ENCODE results near the gene SRP9. TPM values are rescaled to one million over a fixed set of nuclear protein-coding genes. Genes with fewer than 3 reads are reported as not detected.

Gene SRP9
- total RNA-seq (ENCODE audit: low replicate concordance): 205 and 218 TPM in 2 replicates

GRCh38 chr1:225777583-225778336 lies at the start of gene SRP9:
Gene SRP9 (plus strand): TSS chr1:225777826. CDS start chr1:225777941, 115 bp downstream.

GRCh38 chr1:225809842-225810578 lies 32.4 kb downstream of the SRP9 start, which contains the start of gene EPHX1:
Gene EPHX1 (plus strand): TSS chr1:225810124. CDS start chr1:225828730, 18,606 bp downstream.

Other genes starting within 250 kb of the SRP9 start
- gene ENAH, start 124.7 kb upstream of the SRP9 start, total RNA-seq (ENCODE audit: low replicate concordance): 136 and 155 TPM in 2 replicates
- gene EPHX1, start 32.3 kb downstream of the SRP9 start, total RNA-seq (ENCODE audit: low replicate concordance): 10.7 and 45.7 TPM in 2 replicates
- 12.0 and 19.3 TPM in 2 replicates for gene TMEM63A, start 104.6 kb downstream of the SRP9 start, total RNA-seq (ENCODE audit: low replicate concordance)
- 0.08 and 0.23 TPM in 2 replicates for gene LEFTY1, start 111.3 kb downstream of the SRP9 start, total RNA-seq (ENCODE audit: low replicate concordance)
- 30.3 and 34.9 TPM in 2 replicates for gene PYCR2, start 146.4 kb downstream of the SRP9 start, total RNA-seq (ENCODE audit: low replicate concordance)
- gene LEFTY2, start 163.4 kb downstream of the SRP9 start, total RNA-seq (ENCODE audit: low replicate concordance): 0.08 TPM in 1 of 2 replicates, not detected in the other
- 11.2 and 22.8 TPM in 2 replicates for gene SDE2, start 221.5 kb downstream of the SRP9 start, total RNA-seq (ENCODE audit: low replicate concordance)